ENCODE results near the gene PITX1. TPM values are rescaled to one million over a fixed set of nuclear protein-coding genes. Genes with fewer than 3 reads are reported as not detected.
A peak's percentile ranks its signal among the peaks of the same experiment; 100 is the strongest.

Gene PITX1
- total and polyA plus RNA-seq, 2 of the 13 experiments (the other 11 are each of a cell fraction or from before 2014, with no cell fraction given) = 11.7 to 20.2 TPM

- no peak for TF ChIP-seq ATF5 (CRISPR knock-in tag; IDR thresholded peaks at IDR 0.05; ENCODE audit: low read depth)
- TF ChIP-seq ASH2L (IDR thresholded peaks at IDR 0.05; ENCODE audit: insufficient read length, low read depth, low read length) = peak; percentile 40
- 0 out of 2 replicates have a peak, but pooled peaks have one; percentile 48 for TF ChIP-seq HIVEP1 (CRISPR knock-in tag; IDR thresholded peaks at IDR 0.05)
- TF ChIP-seq ZNF460 (CRISPR knock-in tag; IDR thresholded peaks at IDR 0.05; ENCODE audit: borderline replicate concordance) = peak; percentile 15; the same call in 1 of the 2 replicates
- TF ChIP-seq ZNF543 (CRISPR knock-in tag; IDR thresholded peaks at IDR 0.05) = 0 out of 2 replicates have a peak, but pooled peaks have one; percentile 19
- 0 out of 2 replicates have a peak, but pooled peaks have one; percentile 19 for TF ChIP-seq ZNF562 (CRISPR knock-in tag; IDR thresholded peaks at IDR 0.05; ENCODE audit: borderline replicate concordance)
- TF ChIP-seq RBFOX2 (IDR thresholded peaks at IDR 0.05; ENCODE audit: low read depth, low read length) = peak; percentile 76; the same call in 1 of the 2 replicates
- peak; percentile 35; the same call in 1 of the 2 replicates for TF ChIP-seq ZNF891 (CRISPR knock-in tag; IDR thresholded peaks at IDR 0.05)
- TF ChIP-seq ZNF704 (CRISPR knock-in tag; IDR thresholded peaks at IDR 0.05; ENCODE audit: borderline replicate concordance) = 0 out of 2 replicates have a peak, but pooled peaks have one; percentile 73
- TF ChIP-seq NBN (conservative IDR thresholded peaks at IDR 0.05) = no peak
- TF ChIP-seq RNF219 (CRISPR knock-in tag; IDR thresholded peaks at IDR 0.05) = no peak
- peak; percentile 60 for TF ChIP-seq ZNF781 (CRISPR knock-in tag; IDR thresholded peaks at IDR 0.05; ENCODE audit: borderline replicate concordance, not compliant biosample characterization)
- TF ChIP-seq NFKBIZ (CRISPR knock-in tag; IDR thresholded peaks at IDR 0.05) = no peak
- TF ChIP-seq ZSCAN25 (CRISPR knock-in tag; IDR thresholded peaks at IDR 0.05) = peak; percentile 91
- no peak for TF ChIP-seq ZNF780A (CRISPR knock-in tag; IDR thresholded peaks at IDR 0.05)
- TF ChIP-seq ZFY (CRISPR knock-in tag; IDR thresholded peaks at IDR 0.05) = peak; percentile 79
- TF ChIP-seq CBX2 (IDR thresholded peaks at IDR 0.05; ENCODE audit: low read depth, low read length) = no peak
- no peak for TF ChIP-seq CBX2 (CRISPR knock-in tag; IDR thresholded peaks at IDR 0.05; ENCODE audit: low read depth)
- TF ChIP-seq SRY (CRISPR knock-in tag; IDR thresholded peaks at IDR 0.05) = 0 out of 2 replicates have a peak, but pooled peaks have one; percentile 65
- TF ChIP-seq ARID4A (CRISPR knock-in tag; IDR thresholded peaks at IDR 0.05; ENCODE audit: borderline replicate concordance) = peak; percentile 31; the same call in 1 of the 2 replicates
Measured at GRCh38 chr5:135034236-135034962, 371 bp upstream of the PITX1 start (continued).
